Stimulated activated naive CD8-positive, alpha-beta T cell treated with anti-CD3 and anti-CD28 coated beads, Interleukin-15, amount 100 ng/mL, for 72 hours (primary cell): ENCODE measurements around the gene DUOXA2.

Experiments used
- ATAC-seq: fragments of 150-1000 bp; cut with Tn5 transposase; 2 replicates; pipeline ENCODE4 v1.10.0; 2021; ENCODE audit warnings: mild to moderate bottlenecking, moderate library complexity
- DNase-seq, 2 donors: peaks; one replicate each; pipeline ENCODE4 v3.0.0; 2021 to 2022
- H3K27ac Mint-ChIP-seq, 2 donors: one replicate each; pipeline ENCODE4 v1.8.0; 2022; ENCODE audit warnings: mild to moderate bottlenecking in 2 of 2, mixed read lengths in 2 of 2, moderate library complexity in 2 of 2
- H3K27me3 Mint-ChIP-seq: one replicate; pipeline ENCODE4 v1.8.0; 2022; ENCODE audit warnings: mixed read lengths
- H3K4me1 Mint-ChIP-seq: one replicate; pipeline ENCODE4 v1.8.0; 2022; ENCODE audit warnings: mild to moderate bottlenecking, mixed read lengths
- H3K4me3 Mint-ChIP-seq, 2 donors: one replicate each; pipeline ENCODE4 v1.8.0; 2022; ENCODE audit warnings: mild to moderate bottlenecking in 2 of 2, mixed read lengths in 2 of 2, moderate library complexity in 1 of 2
- H3K9me3 Mint-ChIP-seq, 2 donors: one replicate each; pipeline ENCODE4 v1.8.0; 2022; ENCODE audit warnings: mixed read lengths in 2 of 2

Gene DUOXA2

GRCh38 chr15:45149060-45149459, 34.9 kb downstream of the DUOXA2 start:
- no peak for DNase-seq
- ATAC-seq = no peak
- Mint-ChIP-seq H3K4me1 (peaks cover 5% of the 10 kb centered on the region), H3K9me3 (no peaks in the 10 kb centered on the region), H3K27me3 (no peaks in the 10 kb centered on the region), H3K4me3 (no peak overlapping the region), H3K27ac (peak overlapping the region in 1 of 2 donors; percentile 87)

GRCh38 chr15:45150481-45150880, 36.4 kb downstream of the DUOXA2 start:
- Mint-ChIP-seq H3K27me3 (no peaks in the 10 kb centered on the region), H3K27ac (no peak overlapping the region)
- ATAC-seq = no peak

GRCh38 chr15:45150997-45151396, 36.9 kb downstream of the DUOXA2 start:
- ATAC-seq = no peak
- H3K27ac Mint-ChIP-seq = no peak overlapping the region
- no peak for DNase-seq

More at GRCh38 chr15:45150481-45150880, 36.4 kb downstream of the DUOXA2 start:
- DNase-seq = no peak
- H3K4me3 Mint-ChIP-seq = no peak overlapping the region
- H3K4me1 Mint-ChIP-seq = peaks cover 5% of the 10 kb centered on the region
- no peaks in the 10 kb centered on the region for H3K9me3 Mint-ChIP-seq

DNA sequence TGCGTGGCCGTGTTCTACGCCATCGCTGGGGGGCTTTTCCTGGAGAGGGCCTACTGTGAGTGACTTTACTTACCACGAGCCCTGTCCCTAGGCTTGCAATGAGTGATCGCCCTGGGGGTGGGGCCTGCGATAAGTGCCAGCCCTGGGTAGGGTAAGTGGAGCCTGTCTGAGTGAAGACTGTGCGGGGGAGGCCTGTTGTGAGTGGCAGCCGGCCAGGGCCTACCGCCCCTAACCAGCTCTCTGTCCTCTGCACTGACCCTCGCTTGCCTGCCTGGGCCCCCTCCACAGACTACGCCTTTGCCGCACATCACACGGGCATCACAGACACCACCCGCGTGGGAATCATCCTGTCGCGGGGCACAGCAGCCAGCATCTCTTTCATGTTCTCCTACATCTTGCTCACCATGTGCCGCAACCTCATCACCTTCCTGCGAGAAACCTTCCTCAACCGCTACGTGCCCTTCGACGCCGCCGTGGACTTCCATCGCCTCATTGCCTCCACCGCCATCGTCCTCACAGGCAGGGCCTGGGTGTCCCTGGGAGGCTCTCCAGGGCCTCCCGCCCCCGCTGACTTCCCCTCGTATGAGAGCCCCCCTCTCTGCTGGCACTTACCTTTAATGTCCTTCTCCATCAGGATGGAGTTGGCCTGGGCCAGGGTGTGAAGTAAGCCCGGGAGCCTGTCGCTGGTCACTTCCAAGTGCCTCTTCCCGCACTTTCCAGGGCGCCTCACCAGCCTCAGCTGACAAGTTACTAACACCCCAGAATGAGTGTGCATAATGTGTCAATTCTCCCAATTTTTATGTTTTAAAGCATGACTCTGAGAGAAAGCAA, 38.1 kb downstream of the DUOXA2 start:
- Mint-ChIP-seq H3K4me3 (no peak overlapping the region), H3K9me3 (no peaks in the 10 kb centered on the region), H3K27me3 (no peaks in the 10 kb centered on the region), H3K27ac (no peak overlapping the region), H3K4me1 (peaks cover 5% of the 10 kb centered on the region)
- ATAC-seq (no peak), DNase-seq (no peak)

More at GRCh38 chr15:45150997-45151396, 36.9 kb downstream of the DUOXA2 start:
- H3K4me1 Mint-ChIP-seq = peaks cover 5% of the 10 kb centered on the region
- no peaks in the 10 kb centered on the region for H3K27me3 Mint-ChIP-seq
- H3K9me3 Mint-ChIP-seq = no peaks in the 10 kb centered on the region
- H3K4me3 Mint-ChIP-seq = no peak overlapping the region

DNA sequence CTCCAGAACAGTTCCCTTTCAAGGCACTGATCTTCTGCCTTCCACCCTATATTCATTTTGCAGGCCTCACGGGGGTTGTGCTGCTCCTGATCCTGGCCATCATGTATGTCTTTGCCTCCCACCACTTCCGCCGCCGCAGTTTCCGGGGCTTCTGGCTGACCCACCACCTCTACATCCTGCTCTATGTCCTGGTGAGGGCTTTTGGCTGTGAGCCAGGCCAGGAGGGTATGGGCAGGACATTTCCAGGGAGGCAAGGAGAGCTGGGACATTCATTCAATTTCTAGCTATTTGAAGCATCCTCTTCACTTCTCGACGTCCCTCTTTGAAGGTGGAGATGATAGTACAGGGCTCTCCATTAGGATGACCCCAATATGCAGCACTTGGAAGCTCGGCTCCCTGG, 41.6 kb downstream of the DUOXA2 start:
- Mint-ChIP-seq H3K27ac (peak overlapping the region in 1 of 2 donors; percentile 43), H3K9me3 (no peaks in the 10 kb centered on the region), H3K4me1 (no peaks in the 10 kb centered on the region), H3K27me3 (no peaks in the 10 kb centered on the region), H3K4me3 (no peak overlapping the region)
- no peak for ATAC-seq
- DNase-seq = no peak

DNA sequence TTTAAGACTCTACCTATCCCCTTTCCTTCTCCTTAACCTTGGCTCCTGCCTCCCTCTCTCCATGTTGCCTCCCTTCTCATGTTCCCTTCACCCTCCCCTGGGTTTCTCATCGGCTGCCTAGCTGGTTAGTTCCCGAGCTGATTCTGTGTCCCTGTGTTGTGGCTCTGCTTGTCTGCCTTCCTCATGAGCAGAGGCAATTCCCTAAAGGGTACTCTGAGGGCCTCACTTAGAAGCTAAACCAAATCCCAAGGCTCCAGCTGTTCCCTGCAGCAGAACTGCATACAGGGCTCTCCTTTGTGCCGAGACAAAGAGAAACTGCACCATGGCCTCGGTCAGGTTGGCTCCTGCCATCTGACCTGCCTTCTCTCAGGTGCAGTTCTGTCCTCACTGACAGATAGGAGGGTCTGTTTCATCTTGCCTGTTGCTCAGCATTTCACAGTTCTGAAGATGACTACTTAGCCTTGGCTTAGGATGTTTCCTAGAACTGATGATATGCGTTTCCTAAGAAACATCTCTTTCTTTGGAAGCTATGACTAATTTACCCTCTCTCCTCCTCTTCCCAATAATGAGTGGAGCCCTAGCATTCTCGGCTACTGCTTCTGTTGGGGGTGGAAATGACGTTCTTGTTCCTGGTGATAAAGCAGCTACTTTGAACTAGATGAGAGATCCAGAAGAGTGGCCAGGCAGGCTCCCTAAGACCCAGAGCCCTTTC, 42.8 kb downstream of the DUOXA2 start:
- no peaks in the 10 kb centered on the region for H3K27me3 Mint-ChIP-seq
- ATAC-seq (no peak), DNase-seq (no peak)
- H3K4me3 Mint-ChIP-seq = no peak overlapping the region
- no peaks in the 10 kb centered on the region for H3K4me1 Mint-ChIP-seq
- H3K9me3 Mint-ChIP-seq = no peaks in the 10 kb centered on the region
- H3K27ac Mint-ChIP-seq = peak overlapping the region in 1 of 2 donors; percentile 16

DNA sequence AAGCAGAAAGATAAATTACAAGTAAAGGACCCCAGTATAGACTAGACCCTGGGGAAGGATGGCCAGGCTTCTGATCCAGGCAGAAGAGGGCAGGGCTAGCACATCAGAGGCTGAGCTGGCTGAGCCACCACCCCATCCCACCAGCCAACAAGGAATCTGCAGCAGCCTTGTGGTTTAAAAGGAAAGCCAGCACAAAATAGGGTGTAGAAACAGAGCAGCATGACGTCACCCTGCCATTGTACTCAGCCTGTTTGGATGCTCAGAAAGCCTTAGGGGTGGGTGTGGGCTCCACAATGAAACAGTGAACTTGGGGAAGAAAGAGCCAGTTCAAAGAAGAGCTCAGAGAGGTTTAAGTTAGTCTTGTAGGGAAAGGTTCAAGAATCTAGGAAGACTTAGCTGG, 43.8 kb downstream of the DUOXA2 start:
- ATAC-seq = no peak
- Mint-ChIP-seq H3K27ac (no peak overlapping the region), H3K9me3 (no peaks in the 10 kb centered on the region)

GRCh38 chr15:45161666-45162065, 47.5 kb downstream of the DUOXA2 start:
- no peak overlapping the region for H3K27ac Mint-ChIP-seq

More for the DNA sequence above, 43.8 kb downstream of the DUOXA2 start:
- DNase-seq = no peak
- Mint-ChIP-seq H3K4me1 (peaks cover 4% of the 10 kb centered on the region), H3K4me3 (no peak overlapping the region), H3K27me3 (no peaks in the 10 kb centered on the region)

DNA sequence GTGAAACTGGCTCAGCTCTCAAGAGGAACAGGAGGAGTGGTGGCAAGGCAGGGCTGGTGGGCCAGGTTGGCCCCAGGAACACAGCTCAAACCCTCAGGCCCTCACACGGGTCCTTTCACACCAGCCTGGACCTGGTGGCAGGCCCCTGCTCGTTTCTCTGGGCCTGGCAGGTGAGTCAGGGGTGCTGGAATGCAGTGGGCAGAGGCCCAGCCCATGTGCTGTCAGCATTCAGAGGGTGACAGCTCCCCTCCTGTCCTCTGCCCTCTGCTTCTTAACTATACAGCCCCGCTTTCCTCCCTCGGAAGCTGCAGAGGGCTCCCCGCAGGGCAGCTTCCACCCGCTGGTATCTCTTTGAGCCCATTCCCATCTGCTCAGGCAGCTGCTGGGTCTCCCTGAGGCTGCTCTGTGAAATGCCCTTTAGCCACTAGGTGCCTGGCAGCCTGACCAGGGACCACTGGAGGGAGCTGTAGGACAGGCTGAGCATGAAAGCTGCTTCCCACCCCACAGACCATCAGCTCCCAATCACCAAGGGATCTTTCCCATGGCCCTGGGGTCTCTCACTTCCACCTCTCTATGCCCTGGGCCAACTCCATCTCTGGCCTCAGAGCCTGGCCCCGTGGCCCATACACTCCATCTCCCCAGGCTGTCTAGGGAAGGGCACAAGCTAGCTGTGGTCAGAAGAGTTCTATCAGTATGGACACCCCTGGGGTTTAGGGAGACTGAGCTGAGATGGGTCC, 48.8 kb downstream of the DUOXA2 start:
- no peaks in the 10 kb centered on the region for H3K9me3 Mint-ChIP-seq
- ATAC-seq (peak; percentile 48), DNase-seq (peak; percentile 57 to 69)
- no peaks in the 10 kb centered on the region for H3K27me3 Mint-ChIP-seq
- no peak overlapping the region for H3K4me3 Mint-ChIP-seq
- H3K27ac Mint-ChIP-seq = peak overlapping the region in 1 of 2 donors; percentile 92
- peaks cover 30% of the 10 kb centered on the region for H3K4me1 Mint-ChIP-seq

More at GRCh38 chr15:45161666-45162065, 47.5 kb downstream of the DUOXA2 start:
- ATAC-seq (no peak), DNase-seq (no peak)
- no peak overlapping the region for H3K4me3 Mint-ChIP-seq
- H3K27me3 Mint-ChIP-seq = no peaks in the 10 kb centered on the region
- H3K4me1 Mint-ChIP-seq = peaks cover 25% of the 10 kb centered on the region
- H3K9me3 Mint-ChIP-seq = no peaks in the 10 kb centered on the region

DNA sequence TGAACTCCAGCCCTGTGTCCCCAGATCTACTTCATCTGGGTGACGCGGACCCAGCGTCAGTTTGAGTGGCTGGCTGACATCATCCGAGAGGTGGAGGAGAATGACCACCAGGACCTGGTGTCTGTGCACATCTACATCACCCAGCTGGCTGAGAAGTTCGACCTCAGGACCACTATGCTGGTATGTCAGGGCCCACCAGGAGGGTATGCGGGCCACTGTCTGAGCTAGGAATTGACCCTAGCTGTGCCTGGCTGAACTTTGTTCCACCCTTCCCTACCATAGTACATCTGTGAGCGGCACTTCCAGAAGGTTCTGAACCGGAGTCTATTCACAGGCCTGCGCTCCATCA, 49.4 kb downstream of the DUOXA2 start:
- Mint-ChIP-seq H3K4me1 (peaks cover 32% of the 10 kb centered on the region), H3K4me3 (no peak overlapping the region), H3K27me3 (no peaks in the 10 kb centered on the region), H3K27ac (no peak overlapping the region), H3K9me3 (no peaks in the 10 kb centered on the region)
- ATAC-seq = no peak
- no peak for DNase-seq

GRCh38 chr15:45164914-45165313, 50.8 kb downstream of the DUOXA2 start:
- peak overlapping the region; percentile 20 to 83 for H3K4me3 Mint-ChIP-seq
- ATAC-seq (no peak), DNase-seq (no peak)
- H3K9me3 Mint-ChIP-seq = no peaks in the 10 kb centered on the region
- peaks cover 32% of the 10 kb centered on the region for H3K4me1 Mint-ChIP-seq
- no peaks in the 10 kb centered on the region for H3K27me3 Mint-ChIP-seq
- H3K27ac Mint-ChIP-seq = no peak overlapping the region

DNA sequence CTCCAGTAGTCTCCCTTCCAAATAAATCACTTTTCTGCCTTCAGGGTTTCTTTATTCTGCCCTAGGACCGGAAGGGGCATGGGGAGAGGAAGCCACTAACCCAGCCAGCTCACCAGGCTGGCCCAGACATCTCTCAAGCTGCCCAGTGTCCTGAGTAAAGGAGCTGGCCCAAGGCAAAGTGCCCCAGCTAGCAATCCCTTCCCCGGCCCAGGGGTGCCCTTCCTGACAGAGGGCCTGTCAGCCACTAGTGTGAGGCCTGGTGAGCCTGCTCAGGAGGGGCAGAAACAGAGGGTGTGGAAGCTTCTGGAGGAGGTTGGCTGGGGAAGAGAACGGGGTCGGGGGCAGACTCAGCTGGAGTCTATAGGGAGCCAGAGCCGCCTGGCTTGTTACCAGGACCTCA, 51.4 kb downstream of the DUOXA2 start:
- H3K4me3 Mint-ChIP-seq = peak overlapping the region; percentile 75 to 83

DNA sequence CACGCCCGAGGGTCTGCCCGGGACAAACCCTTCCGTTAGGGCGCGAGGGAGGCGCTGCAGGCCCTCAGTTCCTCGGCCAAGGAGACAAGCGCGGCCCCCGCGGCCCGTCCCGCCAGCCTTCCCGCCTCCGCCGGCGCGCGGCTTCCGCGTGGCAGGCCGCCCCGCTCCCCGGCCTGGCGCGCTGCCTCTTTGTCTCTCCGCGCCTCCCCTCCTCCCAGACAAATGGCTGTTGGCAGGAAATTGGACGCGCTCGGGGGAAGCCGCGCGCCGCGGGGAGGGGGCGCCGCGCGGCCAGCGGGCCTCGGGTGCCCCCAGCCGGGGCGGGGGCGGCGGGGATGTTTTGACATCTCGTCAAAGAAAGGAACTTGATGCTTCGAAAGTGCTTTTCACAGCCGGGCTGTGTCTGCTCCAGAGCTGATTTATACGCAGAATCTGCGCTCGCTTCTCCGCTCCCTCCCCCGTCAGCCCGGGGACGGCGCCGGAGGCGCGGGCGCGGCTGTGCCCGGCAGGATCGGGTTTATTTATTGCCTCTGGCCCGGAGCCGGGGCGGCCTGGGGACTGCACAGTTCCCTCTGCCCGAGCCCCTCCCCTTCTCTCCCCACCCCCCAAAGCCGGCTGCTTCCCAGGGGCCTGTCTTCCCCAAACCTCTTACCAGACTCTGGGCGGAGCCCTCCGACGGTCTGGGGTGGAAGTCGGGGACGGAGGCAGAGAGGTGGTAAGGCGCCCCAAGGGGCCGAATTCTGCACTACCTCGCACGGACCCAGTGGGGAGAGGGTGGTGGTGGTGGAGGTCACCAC, 52.9 kb downstream of the DUOXA2 start:
- ATAC-seq (peak; percentile 96), DNase-seq (peak; percentile 81 to 88)
- no peaks in the 10 kb centered on the region for H3K9me3 Mint-ChIP-seq
- peaks cover 32% of the 10 kb centered on the region for H3K4me1 Mint-ChIP-seq
- no peaks in the 10 kb centered on the region for H3K27me3 Mint-ChIP-seq
- H3K4me3 Mint-ChIP-seq = peak overlapping the region; percentile 73 to 75
- H3K27ac Mint-ChIP-seq = peak overlapping the region; percentile 78 to 91

More for the DNA sequence above, 51.4 kb downstream of the DUOXA2 start:
- no peaks in the 10 kb centered on the region for H3K9me3 Mint-ChIP-seq
- ATAC-seq = no peak
- no peaks in the 10 kb centered on the region for H3K27me3 Mint-ChIP-seq
- no peak for DNase-seq
- peak overlapping the region; percentile 81 to 94 for H3K27ac Mint-ChIP-seq
- peaks cover 32% of the 10 kb centered on the region for H3K4me1 Mint-ChIP-seq

DNA sequence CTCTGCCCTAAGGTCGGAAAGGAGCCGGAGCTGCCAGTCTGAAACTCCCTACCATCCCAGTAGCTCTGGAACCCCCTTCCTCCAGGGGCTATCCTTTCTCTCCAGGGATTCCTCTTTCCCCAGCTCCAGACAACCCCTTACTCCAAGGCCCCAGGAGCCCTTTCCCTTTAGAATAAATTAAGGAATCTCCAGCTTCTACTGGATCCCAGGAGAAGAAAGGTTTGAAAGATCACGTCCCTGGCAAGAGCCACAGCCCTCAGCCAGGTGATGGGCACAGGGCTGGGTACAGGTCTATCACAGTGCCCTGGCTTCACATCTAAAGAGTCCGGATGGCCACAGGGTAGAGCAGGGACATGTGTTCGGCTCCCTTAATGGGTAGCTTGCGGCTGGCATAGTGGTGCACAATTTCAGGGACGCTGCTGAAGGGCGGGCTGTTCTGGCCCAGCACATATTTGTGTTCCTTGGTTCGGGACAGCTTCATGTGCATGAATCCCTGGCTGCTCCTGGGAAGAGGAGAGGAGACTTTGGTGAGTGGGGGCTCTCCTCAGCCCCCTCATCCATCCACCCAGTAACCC, 53.6 kb downstream of the DUOXA2 start:
- H3K4me3 Mint-ChIP-seq = peak overlapping the region; percentile 73 to 75
- no peak for ATAC-seq
- H3K9me3 Mint-ChIP-seq = no peaks in the 10 kb centered on the region
- H3K4me1 Mint-ChIP-seq = peaks cover 31% of the 10 kb centered on the region
- DNase-seq = no peak
- no peaks in the 10 kb centered on the region for H3K27me3 Mint-ChIP-seq
- H3K27ac Mint-ChIP-seq = peak overlapping the region in 1 of 2 donors; percentile 76
